NCI-H2196 treated with DMSO at 0.1 percent for 48 hours (cell line): ENCODE results near the gene MYO7A.

Source experiments
- DNase-seq: peaks from one replicate; lab custom pipeline; 2025; ENCODE audit not compliant: unreplicated experiment; lab: John Stamatoyannopoulos, UW

MYO7A gene

DNA sequence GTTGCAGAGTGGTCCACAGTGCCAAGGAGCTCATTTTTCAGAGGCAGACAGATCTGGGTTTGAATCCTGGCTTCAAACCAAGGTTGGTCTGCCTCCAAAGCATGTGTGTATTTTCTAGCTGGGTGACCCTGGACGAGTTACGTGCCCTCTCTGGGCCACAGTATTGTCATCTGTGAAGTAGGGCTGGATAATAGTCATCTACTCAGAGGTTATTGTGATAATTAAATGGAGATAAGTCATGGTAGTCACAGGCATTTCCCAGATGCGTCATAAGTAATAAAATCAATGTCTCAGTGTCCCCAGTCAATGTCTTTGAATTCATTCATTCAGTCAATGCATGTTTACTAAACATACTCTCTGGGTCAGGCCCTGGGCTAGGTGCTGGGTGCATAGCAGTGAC lies 16.8 kb upstream of the MYO7A start:
- DNase-seq: no peak

GRCh38 chr11:77111946-77112345 lies 16.1 kb upstream of the MYO7A start:
- no peak for DNase-seq

- DNase-seq: no peak
Observed at GRCh38 chr11:77112641-77113381, 15.2 kb upstream of the MYO7A start.

DNA sequence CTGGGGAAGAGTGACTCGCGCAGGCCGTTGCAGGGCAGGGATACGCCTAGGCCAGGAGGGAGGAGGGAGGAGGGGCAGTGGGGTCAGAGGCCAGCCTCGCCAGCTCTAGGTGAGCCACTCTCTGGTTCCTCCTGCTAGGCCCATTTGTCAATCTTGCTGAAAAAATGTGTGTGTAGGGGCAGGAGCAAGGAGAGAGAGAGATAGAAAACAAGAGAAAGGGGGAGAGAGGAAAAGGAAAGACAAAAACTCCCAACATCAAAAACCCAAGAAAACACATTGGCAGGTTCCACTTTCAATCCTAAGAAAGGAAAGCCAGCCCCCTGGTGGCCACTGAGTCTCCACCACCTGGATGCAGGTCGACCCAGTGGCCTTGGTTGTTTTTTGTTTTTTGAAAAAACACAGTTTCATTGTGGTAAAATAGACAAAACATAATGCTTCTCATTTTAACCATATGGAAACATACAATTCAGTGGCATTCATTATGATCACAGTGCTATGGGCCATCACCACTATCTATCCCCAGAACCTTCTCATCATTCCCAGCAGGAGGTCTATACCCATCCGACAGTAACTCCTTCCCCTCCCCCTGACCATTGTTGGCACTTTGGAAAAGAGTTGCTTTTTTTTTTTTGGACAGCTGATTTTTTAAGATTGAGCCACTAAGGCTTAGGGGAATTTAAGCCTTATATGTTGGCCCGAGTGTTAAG lies 14.5 kb upstream of the MYO7A start:
- DNase-seq: no peak

DNA sequence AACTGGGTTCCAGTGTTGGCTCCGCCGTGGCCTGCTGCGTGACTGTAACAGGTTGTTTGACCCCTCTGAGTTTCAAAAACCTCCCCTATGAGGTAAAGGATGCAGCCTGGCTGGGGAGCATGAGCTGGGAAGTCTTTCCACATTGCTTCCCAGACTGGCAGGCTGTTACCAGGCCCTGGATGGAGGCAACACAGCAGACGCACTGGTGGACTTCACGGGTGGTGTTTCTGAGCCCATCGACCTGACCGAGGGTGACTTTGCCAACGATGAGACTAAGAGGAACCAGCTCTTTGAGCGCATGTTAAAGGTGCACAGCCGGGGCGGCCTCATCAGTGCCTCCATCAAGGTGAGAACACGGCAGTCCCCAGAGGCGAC lies 14.0 kb upstream of the MYO7A start:
- no peak for DNase-seq

DNA sequence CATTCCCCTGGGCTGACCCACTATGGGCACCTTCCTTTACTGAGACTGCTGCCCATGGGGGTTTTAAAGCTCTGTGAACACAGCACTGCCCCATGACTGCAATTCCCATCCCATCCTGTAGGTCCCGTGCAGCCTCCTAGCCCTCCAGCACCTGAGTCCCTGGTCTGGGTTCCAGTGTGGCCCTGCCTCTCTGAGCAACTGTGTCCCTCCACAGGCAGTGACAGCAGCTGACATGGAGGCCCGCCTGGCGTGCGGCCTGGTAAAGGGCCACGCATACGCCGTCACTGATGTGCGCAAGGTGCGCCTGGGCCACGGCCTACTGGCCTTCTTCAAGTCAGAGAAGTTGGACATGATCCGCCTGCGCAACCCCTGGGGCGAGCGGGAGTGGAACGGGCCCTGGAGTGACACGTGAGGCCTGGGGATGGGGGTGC lies 12.8 kb upstream of the MYO7A start:
- no peak for DNase-seq

DNA sequence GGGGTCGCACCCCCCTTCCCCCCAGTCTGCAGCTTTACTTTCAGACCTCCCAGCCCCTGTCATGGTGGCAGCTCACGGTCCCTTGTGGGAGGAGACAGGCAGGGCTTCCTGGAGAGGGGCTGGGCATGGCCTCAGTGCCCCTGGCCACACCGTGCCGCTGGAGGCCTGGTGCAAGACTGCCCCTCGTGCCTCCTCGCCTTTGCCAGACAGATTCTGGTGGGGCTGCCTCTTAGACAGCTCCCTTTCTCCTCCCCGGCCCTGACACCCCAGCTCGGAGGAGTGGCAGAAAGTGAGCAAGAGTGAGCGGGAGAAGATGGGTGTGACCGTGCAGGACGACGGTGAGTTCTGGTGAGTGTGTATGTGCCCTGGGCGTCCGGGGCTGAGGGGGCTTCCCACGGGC lies 12.1 kb upstream of the MYO7A start:
- DNase-seq: no peak

DNA sequence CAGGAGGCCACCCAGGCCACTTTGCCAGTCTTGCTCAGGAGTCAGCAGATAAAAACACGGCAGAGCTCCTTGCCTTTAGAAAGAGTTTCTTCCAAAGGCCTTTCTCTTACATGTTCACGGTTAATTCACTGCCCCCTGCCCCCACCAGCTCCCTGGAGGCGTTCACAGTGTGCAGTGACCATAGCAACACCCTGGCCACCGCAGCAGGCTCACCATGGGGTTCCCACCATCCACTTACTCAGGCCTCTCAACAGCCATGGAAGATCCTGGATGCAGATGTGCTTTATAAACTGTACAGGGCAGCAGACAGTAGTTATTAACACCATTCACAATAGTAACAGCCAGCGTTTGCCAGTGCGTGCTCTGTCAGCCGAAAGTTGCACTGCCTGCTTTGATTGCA lies 10.6 kb upstream of the MYO7A start:
- no peak for DNase-seq

- no peak for DNase-seq
Observed at GRCh38 chr11:77118086-77118485, 10.0 kb upstream of the MYO7A start.

GRCh38 chr11:77118971-77119370 lies 9.1 kb upstream of the MYO7A start:
- DNase-seq: no peak

DNA sequence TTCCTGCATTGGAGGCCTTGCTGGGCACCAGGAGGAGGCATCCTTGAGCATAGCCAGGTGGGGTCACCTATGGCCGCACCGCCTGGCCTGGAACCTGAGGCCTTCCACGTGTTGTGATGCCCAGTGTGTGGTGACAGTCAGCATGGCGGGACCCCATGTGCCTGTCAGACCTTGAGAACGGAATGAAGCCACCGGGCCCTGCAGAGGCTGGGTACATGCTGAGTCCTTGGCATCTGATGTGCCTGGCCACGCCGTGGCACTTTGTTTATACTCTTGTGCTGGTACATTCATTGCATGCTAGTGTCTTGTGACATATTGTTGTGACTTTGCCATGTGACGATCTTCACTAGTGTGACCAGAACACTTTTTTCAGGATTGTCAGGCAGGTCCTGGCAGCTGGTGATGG lies 8.5 kb upstream of the MYO7A start:
- DNase-seq: no peak

GRCh38 chr11:77120571-77120970 lies 7.5 kb upstream of the MYO7A start:
- DNase-seq: no peak

- no peak for DNase-seq
Observed at GRCh38 chr11:77121096-77121640, 6.9 kb upstream of the MYO7A start.

DNA sequence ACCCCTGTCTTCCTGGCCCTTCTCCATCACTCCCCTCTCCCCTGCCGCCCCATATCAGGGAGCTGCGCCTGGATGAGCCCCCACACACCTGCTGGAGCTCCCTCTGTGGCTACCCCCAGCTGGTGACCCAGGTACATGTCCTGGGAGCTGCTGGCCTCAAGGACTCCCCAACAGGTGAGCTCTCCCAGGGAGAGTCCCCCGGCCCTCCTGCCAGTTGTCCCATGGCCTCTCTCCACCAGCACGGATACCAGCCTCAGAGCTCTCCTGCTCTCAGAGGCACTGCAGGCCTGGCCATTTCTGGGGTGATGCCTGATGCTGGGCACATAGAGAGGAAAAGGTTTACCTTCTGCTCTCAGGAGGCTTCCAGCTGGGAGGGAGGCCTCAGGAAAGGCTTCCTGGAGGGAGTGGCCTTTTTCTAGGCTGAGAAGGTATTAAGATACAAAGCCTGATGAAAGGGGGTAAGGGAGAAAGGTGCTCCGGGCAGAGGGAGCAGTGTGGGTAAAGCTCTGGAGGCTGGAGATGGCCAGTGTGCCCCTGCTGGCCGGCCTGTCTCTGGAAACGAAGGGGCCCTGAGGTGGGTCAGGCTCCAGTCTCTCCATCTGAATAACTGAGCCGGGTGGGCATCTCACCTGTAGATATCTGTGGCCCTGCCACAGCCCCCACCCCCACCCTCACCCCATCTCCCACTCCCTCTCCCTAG lies 6.0 kb upstream of the MYO7A start:
- DNase-seq: no peak

DNA sequence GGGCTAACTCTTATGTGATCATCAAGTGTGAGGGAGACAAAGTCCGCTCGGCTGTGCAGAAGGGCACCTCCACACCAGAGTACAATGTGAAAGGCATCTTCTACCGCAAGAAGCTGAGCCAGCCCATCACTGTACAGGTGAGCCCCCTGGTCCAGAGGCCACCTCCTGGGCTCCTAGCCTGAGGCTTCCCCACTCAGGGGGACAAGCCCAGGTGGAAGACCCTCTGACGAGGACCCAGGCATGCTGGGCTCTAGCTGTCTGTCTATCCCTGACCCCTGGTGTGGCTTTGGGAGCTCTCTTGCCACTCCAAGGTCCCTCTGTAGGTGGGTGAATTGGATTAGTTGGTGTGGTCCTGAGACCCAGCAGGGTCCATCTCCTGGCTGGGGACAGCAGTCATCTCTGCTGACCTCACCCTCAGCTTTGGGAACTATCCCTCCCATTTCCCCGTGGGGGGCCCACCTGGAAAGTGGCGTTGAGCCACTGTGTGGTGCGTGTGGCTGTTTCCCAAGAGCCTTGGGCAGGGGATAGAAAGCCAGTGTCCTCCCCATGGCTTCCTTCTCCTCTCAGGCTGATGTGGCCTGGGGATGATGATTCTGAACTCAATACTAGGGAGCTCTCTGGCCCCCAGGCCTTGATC lies 5.4 kb upstream of the MYO7A start:
- no peak for DNase-seq

- no peak for DNase-seq
Observed at GRCh38 chr11:77123591-77123990, 4.5 kb upstream of the MYO7A start.

GRCh38 chr11:77124041-77124440 lies 4.0 kb upstream of the MYO7A start:
- no peak for DNase-seq

DNA sequence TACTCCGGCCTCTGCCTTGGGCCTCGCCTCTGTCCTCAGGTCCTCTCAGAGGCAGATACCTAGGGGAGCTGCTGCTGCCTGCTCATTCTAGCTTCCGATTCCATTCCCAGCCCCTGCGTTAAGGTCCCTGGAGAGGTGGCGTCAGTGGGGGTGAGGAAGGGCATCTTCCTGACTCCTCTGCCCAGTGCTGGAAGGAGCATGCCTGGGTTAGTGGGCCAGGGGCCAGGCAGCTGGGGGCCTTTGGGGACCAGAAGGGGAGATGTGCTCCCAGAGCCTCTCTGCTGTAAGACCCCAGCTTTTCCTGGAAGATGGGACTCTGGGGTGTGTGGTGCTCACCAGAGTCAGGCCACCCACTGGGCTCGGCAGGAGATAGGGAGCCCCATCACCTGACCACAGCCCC lies 3.6 kb upstream of the MYO7A start:
- no peak for DNase-seq

DNA sequence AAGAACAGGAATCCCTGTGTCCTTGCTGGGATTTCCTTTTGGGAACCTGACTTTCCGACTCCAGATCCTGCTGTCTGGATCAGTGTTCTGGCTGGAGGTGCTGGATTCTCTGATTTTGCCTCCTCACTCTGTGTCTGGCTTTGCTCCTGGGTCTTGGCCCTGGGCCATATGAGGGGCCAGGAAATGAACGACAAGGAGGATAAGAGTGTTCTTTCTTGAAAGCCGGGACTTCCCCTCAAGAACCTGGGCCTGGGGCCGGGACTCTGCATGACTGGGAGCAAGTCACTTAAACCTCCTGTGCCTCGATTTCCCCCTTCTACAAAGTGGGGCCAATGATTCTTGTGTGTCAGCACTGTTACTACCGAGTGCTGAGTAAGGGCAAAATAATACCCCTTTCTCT lies 2.9 kb upstream of the MYO7A start:
- DNase-seq: no peak

- no peak for DNase-seq
Observed at GRCh38 chr11:77125695-77126094, 2.4 kb upstream of the MYO7A start.

GRCh38 chr11:77126156-77126775 lies 1.8 kb upstream of the MYO7A start:
- no peak for DNase-seq
